ENCODE measurements around the gene NT5C2.
"Not testable (repeated sequence)": the region's sequence is repeated elsewhere in the genome, so short reads cannot be mapped to it uniquely, and the experiment has no call there.

DNA sequence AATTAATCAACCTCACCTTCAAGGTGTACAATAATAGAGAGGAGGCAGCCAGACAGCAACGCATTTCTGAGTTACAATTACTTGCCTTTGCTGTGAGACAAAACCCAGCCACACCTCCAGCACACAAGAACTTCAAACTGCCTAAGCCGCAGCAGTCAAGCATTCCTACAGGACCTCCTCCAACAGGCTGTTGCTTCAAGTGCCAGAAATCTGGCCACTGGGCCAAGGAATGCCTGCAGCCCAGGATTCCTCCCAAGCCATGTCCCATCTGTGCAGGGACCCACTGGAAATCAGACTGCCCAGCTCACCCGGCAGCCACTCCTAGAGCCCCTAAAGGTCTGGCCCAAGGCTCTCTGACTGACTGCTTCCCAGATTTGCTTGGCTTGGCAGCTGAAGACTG, 14.6 kb upstream of the NT5C2 start:
- TF ChIP-seq, protein P1, sequence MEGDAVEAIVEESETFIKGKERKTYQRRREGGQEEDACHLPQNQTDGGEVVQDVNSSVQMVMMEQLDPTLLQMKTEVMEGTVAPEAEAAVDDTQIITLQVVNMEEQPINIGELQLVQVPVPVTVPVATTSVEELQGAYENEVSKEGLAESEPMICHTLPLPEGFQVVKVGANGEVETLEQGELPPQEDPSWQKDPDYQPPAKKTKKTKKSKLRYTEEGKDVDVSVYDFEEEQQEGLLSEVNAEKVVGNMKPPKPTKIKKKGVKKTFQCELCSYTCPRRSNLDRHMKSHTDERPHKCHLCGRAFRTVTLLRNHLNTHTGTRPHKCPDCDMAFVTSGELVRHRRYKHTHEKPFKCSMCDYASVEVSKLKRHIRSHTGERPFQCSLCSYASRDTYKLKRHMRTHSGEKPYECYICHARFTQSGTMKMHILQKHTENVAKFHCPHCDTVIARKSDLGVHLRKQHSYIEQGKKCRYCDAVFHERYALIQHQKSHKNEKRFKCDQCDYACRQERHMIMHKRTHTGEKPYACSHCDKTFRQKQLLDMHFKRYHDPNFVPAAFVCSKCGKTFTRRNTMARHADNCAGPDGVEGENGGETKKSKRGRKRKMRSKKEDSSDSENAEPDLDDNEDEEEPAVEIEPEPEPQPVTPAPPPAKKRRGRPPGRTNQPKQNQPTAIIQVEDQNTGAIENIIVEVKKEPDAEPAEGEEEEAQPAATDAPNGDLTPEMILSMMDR (IDR thresholded peaks at IDR 0.05), result not testable (repeated sequence)
- not testable (repeated sequence) for TF ChIP-seq POLR2A (IDR thresholded peaks at IDR 0.05)

Data from lower leg skin (tissue), 3 donors.